Skeletal muscle satellite cell (primary cell): ENCODE data around the gene DNM1. TPM values are rescaled to one million over a fixed set of nuclear protein-coding genes. Genes with fewer than 3 reads are reported as not detected.

Source experiments
- H3K27me3 ChIP-seq: 2 replicates; pipeline ENCODE4 v1.7.0; 2013; ENCODE audit warnings: low read length; ENCODE audit not compliant: control insufficient read depth, insufficient read depth
- H3K36me3 ChIP-seq: 2 replicates; pipeline ENCODE4 v1.7.0; 2013; ENCODE audit warnings: mild to moderate bottlenecking, control low read depth, low read length; ENCODE audit not compliant: insufficient read depth
- H3K4me1 ChIP-seq: 2 replicates; pipeline ENCODE4 v1.7.0; 2013; ENCODE audit warnings: low read length; ENCODE audit not compliant: control insufficient read depth, insufficient read depth
- H3K4me2 ChIP-seq: 2 replicates; pipeline ENCODE4 v1.7.0; 2013; ENCODE audit warnings: mild to moderate bottlenecking, low read length
- H3K4me3 ChIP-seq: 2 replicates; pipeline ENCODE4 v1.7.0; 2013; ENCODE audit warnings: low read length
- H3K9ac ChIP-seq: 2 replicates; pipeline ENCODE4 v1.7.0; 2013; ENCODE audit warnings: mild to moderate bottlenecking, low read depth, low read length, moderate library complexity
- H3K9me3 ChIP-seq: replicated peaks from 2 replicates; pipeline ENCODE4 v1.7.0; 2013; ENCODE audit warnings: mild to moderate bottlenecking, control low read depth, low read length
- small RNA-seq: library from RNA; depleted of rRNA; stranded (forward); fragments of <200 nt; gene quantifications from one replicate; pipeline ENCODE3, GENCODE V24; 2012

Gene DNM1

DNA sequence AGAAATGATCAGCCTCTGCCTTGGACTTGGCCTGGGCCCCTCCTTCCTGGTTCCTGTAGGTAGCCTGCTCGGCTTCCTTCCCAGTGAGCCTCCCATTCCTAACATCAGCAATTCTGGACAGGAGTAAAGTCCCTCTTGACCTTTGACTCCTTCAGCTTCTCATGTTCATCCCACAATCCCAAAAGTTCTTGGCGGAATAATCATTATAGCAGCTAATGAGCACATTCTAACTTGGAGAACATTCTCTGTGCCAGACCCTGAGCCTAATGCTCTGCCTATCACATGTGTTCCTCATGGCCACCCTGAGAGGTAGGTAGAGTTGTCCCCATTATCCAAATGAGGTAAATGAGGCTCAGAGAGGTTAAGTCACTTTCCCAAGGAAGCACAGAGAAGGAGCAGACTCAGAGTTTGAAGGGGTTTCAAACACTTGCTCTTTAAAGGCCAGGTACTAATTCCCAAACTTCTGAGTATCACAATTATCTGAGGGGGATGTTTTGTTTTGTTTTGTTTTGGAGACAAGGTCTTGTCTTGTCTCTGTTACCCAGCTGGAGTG, 94.1 kb downstream of the DNM1 start:
- H3K36me3 ChIP-seq: no peaks in the 10 kb centered on the region
- no peak overlapping the region for H3K4me2 ChIP-seq
- no peaks in the 10 kb centered on the region for H3K9me3 ChIP-seq
- no peak overlapping the region for H3K4me3 ChIP-seq
- H3K9ac ChIP-seq: no peak overlapping the region
- peaks cover 14% of the 10 kb centered on the region for H3K4me1 ChIP-seq
- no peaks in the 10 kb centered on the region for H3K27me3 ChIP-seq

DNA sequence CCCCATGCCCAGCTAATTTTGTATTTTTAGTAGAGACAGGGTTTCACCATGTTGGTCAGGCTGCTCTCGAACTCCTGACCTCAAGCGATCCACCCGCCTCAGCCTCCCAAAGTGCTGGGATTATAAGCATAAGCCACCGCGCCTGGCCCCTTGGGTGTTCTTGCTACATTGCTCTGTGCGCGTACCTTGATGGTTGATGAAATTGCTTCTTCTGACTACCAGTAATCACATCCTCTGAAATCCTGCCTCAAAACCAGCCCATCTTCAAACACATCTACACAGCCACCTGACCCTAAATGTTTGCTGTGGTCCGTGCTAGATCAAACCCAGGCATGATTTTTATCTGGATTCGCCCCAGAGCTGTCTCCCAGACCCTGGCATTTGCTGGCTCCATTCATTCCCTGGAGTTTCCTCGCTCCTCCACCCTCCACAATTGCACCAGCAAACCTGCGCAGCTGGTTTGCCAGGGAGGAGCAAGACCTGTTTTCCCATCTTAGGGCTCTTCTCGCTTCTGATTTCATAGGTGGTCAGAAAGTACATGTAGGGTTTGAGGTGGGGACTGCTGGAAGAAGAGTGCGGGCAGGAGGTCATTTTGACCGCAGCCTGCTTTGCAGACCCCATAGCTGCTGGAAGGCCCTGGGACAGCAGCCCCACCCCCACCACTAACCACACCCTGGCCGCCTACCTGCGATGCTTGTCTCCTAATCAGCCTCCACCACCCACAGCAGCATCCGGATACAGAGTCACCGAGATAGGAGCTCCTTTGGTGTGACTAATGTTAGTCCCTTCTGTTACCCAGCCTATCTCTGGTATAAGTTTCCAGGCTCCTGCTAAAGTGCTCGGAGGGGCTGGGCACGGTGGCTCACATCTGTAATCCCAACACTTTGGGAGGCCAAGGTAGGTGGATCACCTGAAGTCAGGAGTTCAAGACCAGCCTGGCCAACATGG, 95.6 kb downstream of the DNM1 start:
- no peaks in the 10 kb centered on the region for H3K9me3 ChIP-seq
- H3K4me2 ChIP-seq: no peak overlapping the region
- H3K27me3 ChIP-seq: no peaks in the 10 kb centered on the region
- H3K36me3 ChIP-seq: no peaks in the 10 kb centered on the region
- no peak overlapping the region for H3K4me3 ChIP-seq
- H3K9ac ChIP-seq: no peak overlapping the region
- peaks cover 14% of the 10 kb centered on the region for H3K4me1 ChIP-seq

DNA sequence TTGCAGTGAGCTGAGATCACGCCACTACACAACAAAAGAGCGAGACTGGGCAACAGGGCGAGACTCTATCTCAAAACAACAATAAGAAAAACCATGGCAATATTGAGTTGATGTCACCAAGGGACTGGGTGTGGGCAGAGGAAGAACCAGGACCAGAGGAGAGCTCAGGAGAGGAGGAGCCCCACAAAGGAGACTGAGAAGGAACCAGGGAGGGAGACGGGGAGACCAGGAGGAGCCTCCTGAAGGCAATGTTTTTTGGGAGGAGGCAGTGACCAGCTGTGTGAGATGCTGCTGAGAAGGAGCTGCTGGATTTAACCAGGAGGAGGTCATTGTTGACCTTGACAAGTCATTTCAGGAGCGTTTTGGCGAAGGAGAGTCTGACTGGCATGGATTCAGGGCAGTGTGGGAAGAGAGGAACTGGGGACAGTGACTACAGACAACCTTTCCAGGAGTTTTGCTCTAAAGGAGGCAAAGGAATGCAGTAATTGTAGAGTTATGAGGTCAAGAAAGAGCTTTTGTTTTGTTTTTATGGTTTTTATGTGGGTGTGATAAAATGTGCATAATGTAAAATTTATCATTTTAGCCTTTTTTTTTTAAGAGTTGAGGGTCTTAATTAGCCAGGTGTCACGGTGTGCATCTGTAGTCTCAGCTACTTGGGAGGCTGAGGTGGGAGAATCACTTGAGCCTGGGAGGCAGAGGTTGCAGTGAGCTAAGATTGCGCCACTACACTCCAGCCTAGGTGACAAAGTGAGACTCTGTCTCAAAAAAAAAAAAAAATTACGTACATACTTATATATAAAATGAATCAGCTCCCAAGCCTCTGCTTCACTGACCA, 101.2 kb downstream of the DNM1 start:
- H3K36me3 ChIP-seq: peaks cover 9% of the 10 kb centered on the region
- H3K4me2 ChIP-seq: no peak overlapping the region
- H3K4me1 ChIP-seq: peaks cover 38% of the 10 kb centered on the region
- H3K9me3 ChIP-seq: no peaks in the 10 kb centered on the region
- H3K9ac ChIP-seq: no peak overlapping the region
- H3K4me3 ChIP-seq: no peak overlapping the region
- no peaks in the 10 kb centered on the region for H3K27me3 ChIP-seq

Small RNAs within 50 kb of the gene (small RNA-seq; reads per million reads assigned to genes)
- gene MIR199B (52.3 reads per million, percentile 96 among the genes with 10 or more reads in this experiment), gene MIR3154 (not detected)
